Esophagus squamous epithelium (tissue), 5 donors: ENCODE measurements around the gene CSNK2B. TPM values are rescaled to one million over a fixed set of nuclear protein-coding genes. Genes with fewer than 3 reads are reported as not detected.

Source experiments
- DNase-seq: peaks from one replicate; lab custom pipeline; 2025; lab: John Stamatoyannopoulos, UW
- H3K27ac ChIP-seq, 4 donors: fragments of 200-600 bp; sonication (generic); one replicate each; pipeline ENCODE4 v1.5.1; 2016 to 2019; ENCODE audit warnings: mild to moderate bottlenecking in 1 of 4
- H3K27me3 ChIP-seq, 4 donors: fragments of 200-600 bp; sonication (generic); 1 replicate in 3 of 4; 2 replicates in 1 of 4; pipeline versions ENCODE4 v1.5.1 to v1.6.0; 2017 to 2021; ENCODE audit warnings: antibody characterized with exemption in 1 of 4
- H3K36me3 ChIP-seq, 3 donors: fragments of 200-600 bp; sonication (generic); one replicate each; pipeline ENCODE4 v1.5.1; 2016 to 2019
- H3K4me1 ChIP-seq, 3 donors: fragments of 200-600 bp; sonication (generic); one replicate each; pipeline ENCODE4 v1.5.1; 2017 to 2019
- H3K4me3 ChIP-seq, 4 donors: fragments of 200-600 bp; sonication (generic); 1 replicate in 3 of 4; 2 replicates in 1 of 4; pipeline ENCODE4 v1.5.1; 2016 to 2019; ENCODE audit warnings: mild to moderate bottlenecking in 2 of 4, moderate library complexity in 1 of 4
- H3K9me3 ChIP-seq, 3 donors: fragments of 200-600 bp; sonication (generic); one replicate each; pipeline ENCODE4 v1.5.1; 2016 to 2019
- CTCF ChIP-seq, 6 experiments: fragments of 450-650 bp in 4 of 6; fragments of 200-600 bp in 2 of 6; sonication (generic) in 2 of 6; IDR thresholded peaks; one replicate each; pipeline ENCODE4 v1.5.1; 2016 to 2019; ENCODE audit warnings: antibody characterized with exemption in 6 of 6, mild to moderate bottlenecking in 4 of 6, moderate library complexity in 4 of 6
- POLR2A ChIP-seq, 4 donors: fragments of 450-650 bp; IDR thresholded peaks; one replicate each; pipeline ENCODE4 v1.6.1; 2017; ENCODE audit warnings: antibody characterized with exemption in 4 of 4, mild to moderate bottlenecking in 4 of 4, moderate library complexity in 3 of 4
- WGBS, 2 donors: methylation state at CpG; one replicate each; pipeline ENCODE4 v1.1.5; 2018; 5-methylcytosine and 5-hydroxymethylcytosine counted together
- intact Hi-C: fragments of 100-400 bp; cut with DNase I; formaldehyde crosslinking; loops from one replicate; pipeline ENCODE4 v1.15.0; 2022
- total RNA-seq, 4 donors: library from RNA; depleted of rRNA; stranded (reverse); fragments of >200 nt; gene quantifications; one replicate each; pipeline ENCODE4 v1.1.0, GENCODE V29; 2016
- donor health status: DM: yes; HTN: yes; CAD: no.

The CSNK2B gene
- total RNA-seq, 4 donors from 2014 or later = 155 to 204 (median 186) TPM

GRCh38 chr6:31692353-31692752 lies 26.5 kb downstream of the CSNK2B start:
- WGBS, 2 donors = 69 to 75% methylated on average over 2 to 3 of the region's 4 CpGs
- peaks cover 35 to 100% (median 73%) of the 10 kb centered on the region in 3 donors for H3K36me3 ChIP-seq

GRCh38 chr6:31692886-31693285 lies 27.0 kb downstream of the CSNK2B start:
- TF ChIP-seq POLR2A (IDR thresholded peaks at IDR 0.05) = no peak
- TF ChIP-seq CTCF (IDR thresholded peaks at IDR 0.05) = no peak
- Histone ChIP-seq H3K9me3 (no peaks in the 10 kb centered on the region), H3K27me3 (no peaks in the 10 kb centered on the region), H3K27ac (no peak overlapping the region), H3K4me1 (peaks cover 0 to 4% (median 0%) of the 10 kb centered on the region in 3 donors), H3K36me3 (peaks cover 34 to 100% (median 68%) of the 10 kb centered on the region in 3 donors), H3K4me3 (no peak overlapping the region)
- 86 to 88% methylated on average over 2 to 9 of the region's 9 CpGs for WGBS, 2 donors
- DNase-seq = no peak
- intact Hi-C loops = no loop called here

More at GRCh38 chr6:31692353-31692752, 26.5 kb downstream of the CSNK2B start:
- no peak for DNase-seq
- intact Hi-C loops = no loop called here
- no peak overlapping the region for H3K27ac ChIP-seq
- H3K27me3 ChIP-seq = no peaks in the 10 kb centered on the region
- no peak for TF ChIP-seq POLR2A (IDR thresholded peaks at IDR 0.05)
- no peak for TF ChIP-seq CTCF (IDR thresholded peaks at IDR 0.05)
- no peaks in the 10 kb centered on the region for H3K9me3 ChIP-seq
- H3K4me1 ChIP-seq = no peaks in the 10 kb centered on the region
- H3K4me3 ChIP-seq = no peak overlapping the region

- Histone ChIP-seq H3K36me3 (peaks cover 27 to 99% (median 63%) of the 10 kb centered on the region in 3 donors), H3K4me1 (peaks cover 0 to 8% (median 0%) of the 10 kb centered on the region in 3 donors), H3K4me3 (no peak overlapping the region), H3K27ac (no peak overlapping the region), H3K9me3 (no peaks in the 10 kb centered on the region), H3K27me3 (no peaks in the 10 kb centered on the region)
- no peak for DNase-seq
- no peak for TF ChIP-seq CTCF (IDR thresholded peaks at IDR 0.05)
- TF ChIP-seq POLR2A (IDR thresholded peaks at IDR 0.05) = no peak
- intact Hi-C loops = no loop called here
- 91 to 100% methylated on average over 4 to 6 of the region's 6 CpGs for WGBS, 2 donors
Observed at GRCh38 chr6:31693535-31693934, 27.7 kb downstream of the CSNK2B start.

- H3K27ac ChIP-seq = no peak overlapping the region
Observed at GRCh38 chr6:31697555-31697954, 31.7 kb downstream of the CSNK2B start.

More at GRCh38 chr6:31697555-31697954, 31.7 kb downstream of the CSNK2B start:
- TF ChIP-seq CTCF (IDR thresholded peaks at IDR 0.05) (no peak), POLR2A (IDR thresholded peaks at IDR 0.05) (no peak)
- peaks cover 14 to 39% (median 17%) of the 10 kb centered on the region in 3 donors for H3K4me1 ChIP-seq
- H3K36me3 ChIP-seq = peaks cover 9 to 87% (median 39%) of the 10 kb centered on the region in 3 donors
- intact Hi-C loops = no loop called here
- 12 to 49% methylated on average over 3 of the region's 3 CpGs for WGBS, 2 donors
- no peaks in the 10 kb centered on the region for H3K27me3 ChIP-seq
- H3K9me3 ChIP-seq = no peaks in the 10 kb centered on the region
- no peak for DNase-seq
- no peak overlapping the region for H3K4me3 ChIP-seq
